ENCODE data around the gene ARMC7.

ARMC7 gene

DNA sequence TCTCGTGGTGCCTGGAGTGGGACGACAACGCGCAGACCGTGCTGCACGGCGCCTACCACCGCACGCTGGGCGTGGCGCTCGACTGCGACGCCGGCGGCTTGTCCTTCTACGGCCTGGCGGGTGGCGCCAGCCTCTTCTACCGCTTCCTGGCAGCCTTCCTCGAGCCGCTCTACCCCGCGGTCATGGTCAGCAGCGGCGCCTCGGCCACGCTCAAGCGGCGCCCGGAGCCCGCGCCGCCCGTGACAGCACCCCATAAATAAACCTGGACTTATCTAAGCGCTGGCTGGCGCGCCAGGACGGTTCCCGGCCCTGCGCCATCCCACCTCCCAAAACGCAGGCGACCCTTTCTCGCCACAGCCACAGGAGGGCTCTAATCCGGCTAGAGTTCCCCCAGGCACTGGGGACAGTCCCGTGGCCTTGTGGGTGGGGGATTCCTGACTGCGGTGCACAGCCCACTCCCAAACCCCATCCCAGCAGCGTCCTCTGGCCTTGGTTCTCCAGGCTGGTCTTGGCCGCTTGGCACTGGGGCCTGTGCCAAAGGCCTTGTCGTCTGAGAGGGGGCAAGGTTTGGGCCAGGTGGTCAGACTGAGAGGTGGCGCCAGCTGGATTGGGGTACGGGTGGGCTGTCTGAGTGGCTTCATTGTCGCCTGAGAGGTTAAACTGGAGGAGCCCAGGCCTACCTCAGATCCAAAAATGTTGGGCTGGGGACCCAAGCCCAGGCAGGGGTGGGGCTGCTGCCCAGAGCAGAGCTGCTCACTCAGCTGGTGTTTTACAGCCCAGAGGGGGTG, 32.1 kb upstream of the ARMC7 start:
- no peak for DNase-seq (ENCODE audit: low read depth in 1 of 2, low spot score in 1 of 2)

GRCh38 chr17:75078284-75079022, 31.3 kb upstream of the ARMC7 start:
- DNase-seq (ENCODE audit: low read depth in 1 of 2, low spot score in 1 of 2): no peak

DNA sequence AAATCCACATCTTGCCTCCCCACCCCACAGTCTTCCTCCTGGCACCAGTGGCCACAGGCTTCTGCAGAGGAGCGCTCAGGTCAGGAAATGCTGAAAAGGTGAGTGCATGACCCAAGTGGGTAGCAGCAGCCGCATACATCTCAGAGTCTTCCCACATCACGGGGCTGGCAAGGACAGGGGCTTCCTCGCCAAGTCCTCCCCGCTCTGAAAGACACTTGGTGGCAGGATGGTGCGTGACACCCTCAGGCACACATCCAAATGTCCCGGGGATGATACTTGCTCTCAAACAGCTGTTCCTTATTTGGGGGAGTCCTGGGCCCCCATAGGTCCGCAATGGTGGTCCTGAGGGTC, 30.8 kb upstream of the ARMC7 start:
- DNase-seq (ENCODE audit: low read depth in 1 of 2, low spot score in 1 of 2): no peak

GRCh38 chr17:75081611-75082540, 27.9 kb upstream of the ARMC7 start:
- no peak for DNase-seq (ENCODE audit: low read depth in 1 of 2, low spot score in 1 of 2)

GRCh38 chr17:75082683-75083082, 27.1 kb upstream of the ARMC7 start:
- no peak for DNase-seq (ENCODE audit: low read depth in 1 of 2, low spot score in 1 of 2)

DNA sequence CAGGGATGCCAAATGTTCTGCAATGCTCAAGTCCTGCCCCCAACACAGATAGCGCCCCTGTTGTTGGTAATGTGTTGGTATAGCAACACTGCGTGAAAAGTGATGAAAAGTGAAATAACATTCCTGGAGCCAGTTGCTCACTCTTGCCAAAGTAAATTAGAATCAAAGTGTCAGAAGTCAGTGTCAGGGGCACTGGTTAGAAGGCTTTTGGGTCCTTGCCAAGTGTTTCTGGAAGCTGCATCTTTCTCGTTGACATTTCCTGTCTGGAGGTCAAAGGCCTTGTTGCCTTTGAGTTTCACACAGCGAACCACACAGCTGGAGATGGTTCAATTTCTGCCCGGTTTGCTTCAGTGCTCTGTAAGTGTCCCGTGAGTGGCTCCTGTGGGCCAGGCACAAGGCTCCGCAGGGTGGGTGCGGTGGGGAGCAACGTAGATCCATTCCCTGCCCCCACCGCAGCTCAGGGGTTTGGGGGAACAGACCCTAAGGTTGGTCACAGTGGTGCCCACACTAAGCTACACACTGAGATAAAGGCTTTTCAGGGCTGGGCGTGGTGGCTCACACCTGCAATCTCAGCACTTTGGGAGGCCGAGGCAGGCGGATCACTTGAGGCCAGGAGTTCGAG, 25.6 kb upstream of the ARMC7 start:
- no peak for DNase-seq (ENCODE audit: low read depth in 1 of 2, low spot score in 1 of 2)

DNA sequence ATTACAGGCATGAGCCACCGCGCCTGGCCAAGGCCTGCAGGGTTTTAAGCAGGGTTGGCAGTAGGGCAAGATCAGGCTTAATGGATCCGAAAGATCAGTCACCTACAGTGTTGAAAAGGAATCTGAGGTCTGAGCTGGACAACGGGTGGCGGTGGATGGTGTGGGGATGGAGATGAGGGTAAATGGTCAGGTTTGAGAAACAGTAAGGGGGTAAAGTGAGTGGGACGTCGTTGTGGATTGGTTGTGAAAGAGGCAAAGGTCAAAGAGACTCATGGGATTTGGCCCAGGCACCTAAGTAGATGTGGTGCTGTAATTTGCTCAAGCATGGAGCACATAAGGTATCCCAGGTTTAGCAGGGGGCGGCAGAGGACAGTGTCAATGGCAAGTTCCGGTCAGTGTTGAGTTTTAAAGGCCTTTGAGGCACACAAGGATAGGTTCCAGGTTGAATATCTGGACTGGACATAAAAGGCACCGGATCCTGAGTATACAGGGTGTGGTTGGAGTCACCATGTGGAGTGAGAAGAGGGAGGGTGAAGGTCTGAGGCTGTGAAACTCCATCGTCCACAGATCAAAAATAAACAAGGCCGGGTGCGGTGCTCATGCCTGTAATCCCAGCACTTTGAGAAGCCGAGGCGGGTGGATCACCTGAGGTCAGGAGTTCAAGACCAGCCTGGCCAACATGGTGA, 23.1 kb upstream of the ARMC7 start:
- DNase-seq (ENCODE audit: low read depth in 1 of 2, low spot score in 1 of 2): no peak

DNA sequence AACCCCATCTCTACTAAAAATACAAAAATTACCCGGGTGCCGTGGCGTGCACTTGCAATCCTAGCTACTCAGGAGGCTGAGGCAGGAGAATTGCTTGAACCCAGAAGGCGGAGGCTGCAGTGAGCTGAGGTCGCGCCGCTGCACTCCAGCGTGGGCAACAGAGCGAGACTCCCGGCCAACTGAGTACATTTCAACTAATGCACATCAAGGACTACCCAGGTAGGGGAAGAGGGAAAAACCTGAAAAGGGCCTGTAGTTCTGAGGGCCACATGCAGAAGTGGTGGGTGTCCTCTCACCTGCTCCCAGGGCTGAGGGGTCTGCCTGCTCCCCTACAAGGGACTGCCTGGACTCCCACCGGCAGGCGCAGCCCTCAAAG, 22.6 kb upstream of the ARMC7 start:
- no peak for DNase-seq (ENCODE audit: low read depth in 1 of 2, low spot score in 1 of 2)

GRCh38 chr17:75087558-75088453, 22.0 kb upstream of the ARMC7 start, which contains the start of gene SLC16A5:
Gene SLC16A5 (plus strand): TSS chr17:75087954. CDS start chr17:75093637, 5,683 bp downstream.
- DNase-seq (ENCODE audit: low read depth in 1 of 2, low spot score in 1 of 2): no peak

- no peak for DNase-seq (ENCODE audit: low read depth in 1 of 2, low spot score in 1 of 2)
Measured at GRCh38 chr17:75088465-75089417, 21.0 kb upstream of the ARMC7 start.

- no peak for DNase-seq (ENCODE audit: low read depth in 1 of 2, low spot score in 1 of 2)
Measured at GRCh38 chr17:75090871-75091854, 18.6 kb upstream of the ARMC7 start.

GRCh38 chr17:75091855-75092327, 17.9 kb upstream of the ARMC7 start:
- no peak for DNase-seq (ENCODE audit: low read depth in 1 of 2, low spot score in 1 of 2)

DNA sequence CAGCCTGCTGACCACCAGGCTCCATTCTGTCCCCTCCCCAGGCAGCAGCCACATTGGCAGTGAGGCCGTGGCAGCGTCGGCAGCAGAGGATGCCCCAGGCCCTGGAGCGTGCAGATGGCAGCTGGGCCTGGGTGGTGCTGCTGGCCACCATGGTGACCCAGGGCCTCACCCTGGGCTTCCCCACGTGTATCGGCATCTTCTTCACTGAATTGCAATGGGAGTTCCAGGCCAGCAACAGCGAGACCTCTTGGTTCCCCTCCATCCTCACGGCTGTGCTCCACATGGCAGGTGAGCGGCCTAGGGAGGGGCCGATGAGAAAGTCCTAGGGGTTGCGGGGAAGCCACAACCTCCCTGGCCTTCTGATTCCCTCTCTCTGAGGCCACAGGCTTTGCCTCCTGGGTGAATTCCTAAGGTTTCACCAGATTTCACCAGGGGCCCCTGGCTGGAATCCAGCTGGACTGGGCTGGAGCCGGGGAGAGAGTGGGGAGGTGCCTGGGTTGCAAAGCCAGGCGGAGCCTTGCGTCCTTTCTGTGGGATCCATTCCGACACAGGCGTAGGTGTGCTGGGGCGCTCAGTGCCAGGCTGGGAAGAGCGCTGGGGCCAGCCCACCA, 16.1 kb upstream of the ARMC7 start:
- no peak for DNase-seq (ENCODE audit: low read depth in 1 of 2, low spot score in 1 of 2)

DNA sequence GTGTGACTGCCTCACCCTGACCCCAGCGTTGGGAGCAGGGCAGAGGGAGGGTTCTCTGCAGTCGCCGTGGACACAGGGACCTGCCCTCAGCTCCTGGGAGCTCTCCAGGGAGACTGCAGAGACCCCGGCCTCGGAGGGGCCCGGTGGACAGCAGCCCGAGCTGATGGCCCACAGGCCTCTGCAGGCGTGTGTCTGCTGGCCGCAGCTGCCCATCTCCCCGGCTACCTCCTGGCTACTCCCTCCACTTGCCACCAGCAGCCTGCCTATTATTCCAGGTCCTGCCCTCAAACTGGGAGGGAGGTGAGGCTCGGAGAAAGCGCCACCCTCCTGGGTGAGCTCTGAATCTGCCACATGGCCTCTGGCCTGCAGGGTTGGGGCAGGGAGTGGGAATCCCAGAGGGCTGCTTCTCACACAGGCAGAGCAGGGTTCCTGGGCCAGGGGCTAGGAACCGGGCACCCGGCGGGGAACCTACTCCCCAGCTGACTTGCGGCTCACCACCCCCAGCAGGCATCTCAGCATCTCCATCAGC, 14.8 kb upstream of the ARMC7 start:
- DNase-seq (ENCODE audit: low read depth in 1 of 2, low spot score in 1 of 2): no peak

DNA sequence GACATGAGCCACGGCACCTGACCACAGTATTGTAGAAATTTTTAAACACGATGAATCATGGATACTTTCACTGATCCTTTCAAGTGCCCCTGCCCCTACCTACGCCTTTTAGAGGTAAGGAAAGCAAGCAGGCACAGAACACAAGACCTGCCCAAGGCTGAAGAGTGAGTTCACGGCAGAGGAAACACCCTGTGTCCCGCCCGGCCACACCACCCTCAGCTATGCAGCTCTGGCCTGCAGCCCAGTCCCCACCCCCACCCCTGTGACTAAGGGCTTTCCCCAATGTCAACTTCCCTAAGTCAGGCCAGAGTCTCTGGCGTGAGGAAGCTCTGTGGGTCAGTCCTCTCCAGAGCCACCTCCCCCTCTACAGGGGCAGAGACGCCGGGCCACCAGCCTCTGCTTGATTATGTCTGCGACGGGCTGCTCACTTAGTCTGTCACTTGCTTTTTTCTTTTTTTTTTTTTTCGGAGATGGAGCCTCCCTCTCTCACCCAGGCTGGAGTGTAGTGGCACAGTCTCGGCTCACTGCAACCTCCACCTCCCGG, 13.6 kb upstream of the ARMC7 start:
- no peak for DNase-seq (ENCODE audit: low read depth in 1 of 2, low spot score in 1 of 2)

DNA sequence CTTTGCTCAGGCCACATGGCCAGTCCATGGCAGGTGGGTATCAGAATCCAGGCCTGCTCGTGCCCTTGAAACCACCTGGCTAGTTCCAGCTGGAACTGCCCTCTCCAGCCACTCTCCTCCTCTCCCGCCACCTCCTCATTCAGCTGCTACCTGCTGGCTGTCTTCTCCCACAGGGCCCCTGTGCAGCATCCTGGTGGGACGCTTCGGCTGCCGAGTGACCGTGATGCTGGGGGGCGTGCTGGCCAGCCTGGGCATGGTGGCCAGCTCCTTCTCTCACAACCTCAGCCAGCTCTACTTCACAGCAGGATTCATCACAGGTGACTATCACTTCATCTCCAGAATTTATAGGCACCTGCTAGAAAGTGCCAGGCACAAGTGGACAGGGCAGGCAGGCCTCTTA, 11.9 kb upstream of the ARMC7 start:
- no peak for DNase-seq (ENCODE audit: low read depth in 1 of 2, low spot score in 1 of 2)
